Cardiac fibroblast (primary cell): ENCODE results near the gene MAP7D2.
A peak's percentile ranks its signal among the peaks of the same experiment; 100 is the strongest.

Source experiments
- DNase-seq, 2 donors: peaks; one replicate each; pipeline versions ENCODE4 v3.0.0 to v3.0.0-alpha.2; 2010; ENCODE audit warnings: low read depth in 2 of 2
- H3K4me3 ChIP-seq, 2 donors: replicated peaks in 1 of 2; 1 replicate in 1 of 2; 2 replicates in 1 of 2; pipeline ENCODE4 v1.5.1; 2011; ENCODE audit warnings: low read depth in 2 of 2, low read length in 2 of 2, mild to moderate bottlenecking in 2 of 2, moderate library complexity in 1 of 2
- TF ChIP-seq, protein P1 (sequence below): IDR thresholded peaks from one replicate; pipeline ENCODE4 v1.5.1; 2011; ENCODE audit warnings: low read depth, mild to moderate bottlenecking, low read length, inconsistent platforms

MAP7D2 gene

DNA sequence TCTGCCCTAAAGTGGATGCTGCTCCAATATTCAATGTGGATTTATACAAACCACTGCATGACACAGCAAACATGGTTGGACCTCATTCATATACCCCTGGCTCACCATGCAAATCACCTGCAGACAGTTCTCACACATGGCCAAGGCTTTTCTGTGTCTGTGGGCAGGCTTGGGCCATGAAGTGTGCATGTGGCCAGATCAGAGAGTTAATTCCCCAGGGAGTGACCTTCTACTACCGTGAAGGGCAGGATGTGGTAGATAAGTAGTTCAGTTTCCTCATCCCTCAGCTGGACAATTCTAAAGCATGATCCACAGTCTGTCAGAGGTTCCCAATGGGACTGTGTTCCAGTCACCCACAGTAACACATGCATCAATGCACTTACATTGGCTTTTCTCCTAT lies 101.3 kb downstream of the MAP7D2 start:
- DNase-seq, result no peak
- TF ChIP-seq, protein P1, sequence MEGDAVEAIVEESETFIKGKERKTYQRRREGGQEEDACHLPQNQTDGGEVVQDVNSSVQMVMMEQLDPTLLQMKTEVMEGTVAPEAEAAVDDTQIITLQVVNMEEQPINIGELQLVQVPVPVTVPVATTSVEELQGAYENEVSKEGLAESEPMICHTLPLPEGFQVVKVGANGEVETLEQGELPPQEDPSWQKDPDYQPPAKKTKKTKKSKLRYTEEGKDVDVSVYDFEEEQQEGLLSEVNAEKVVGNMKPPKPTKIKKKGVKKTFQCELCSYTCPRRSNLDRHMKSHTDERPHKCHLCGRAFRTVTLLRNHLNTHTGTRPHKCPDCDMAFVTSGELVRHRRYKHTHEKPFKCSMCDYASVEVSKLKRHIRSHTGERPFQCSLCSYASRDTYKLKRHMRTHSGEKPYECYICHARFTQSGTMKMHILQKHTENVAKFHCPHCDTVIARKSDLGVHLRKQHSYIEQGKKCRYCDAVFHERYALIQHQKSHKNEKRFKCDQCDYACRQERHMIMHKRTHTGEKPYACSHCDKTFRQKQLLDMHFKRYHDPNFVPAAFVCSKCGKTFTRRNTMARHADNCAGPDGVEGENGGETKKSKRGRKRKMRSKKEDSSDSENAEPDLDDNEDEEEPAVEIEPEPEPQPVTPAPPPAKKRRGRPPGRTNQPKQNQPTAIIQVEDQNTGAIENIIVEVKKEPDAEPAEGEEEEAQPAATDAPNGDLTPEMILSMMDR, result no peak
- no peak overlapping the region for H3K4me3 ChIP-seq

DNA sequence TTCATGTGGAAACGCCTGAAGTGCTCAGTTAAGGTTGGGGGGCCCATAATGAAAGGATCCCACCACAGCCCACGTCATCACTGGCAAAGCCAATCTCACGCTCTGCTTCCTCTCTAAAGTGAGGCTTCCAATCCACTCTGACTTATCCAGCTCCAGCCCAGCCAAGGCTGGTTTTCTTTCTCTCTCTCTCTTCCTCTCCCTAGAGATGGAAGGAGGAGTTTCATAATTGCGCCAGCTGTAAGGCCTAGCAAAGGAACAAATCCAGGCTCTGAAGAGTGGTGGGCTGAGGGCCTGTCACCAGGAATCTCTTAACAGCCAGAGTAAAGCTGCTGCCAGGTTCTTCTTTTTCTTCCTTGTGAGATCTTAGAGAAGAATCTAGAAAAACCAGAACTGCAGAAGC lies 105.1 kb downstream of the MAP7D2 start:
- no peak overlapping the region for H3K4me3 ChIP-seq
- TF ChIP-seq, protein P1, result no peak
- DNase-seq, result peak in 1 of 2 donors; percentile 29

DNA sequence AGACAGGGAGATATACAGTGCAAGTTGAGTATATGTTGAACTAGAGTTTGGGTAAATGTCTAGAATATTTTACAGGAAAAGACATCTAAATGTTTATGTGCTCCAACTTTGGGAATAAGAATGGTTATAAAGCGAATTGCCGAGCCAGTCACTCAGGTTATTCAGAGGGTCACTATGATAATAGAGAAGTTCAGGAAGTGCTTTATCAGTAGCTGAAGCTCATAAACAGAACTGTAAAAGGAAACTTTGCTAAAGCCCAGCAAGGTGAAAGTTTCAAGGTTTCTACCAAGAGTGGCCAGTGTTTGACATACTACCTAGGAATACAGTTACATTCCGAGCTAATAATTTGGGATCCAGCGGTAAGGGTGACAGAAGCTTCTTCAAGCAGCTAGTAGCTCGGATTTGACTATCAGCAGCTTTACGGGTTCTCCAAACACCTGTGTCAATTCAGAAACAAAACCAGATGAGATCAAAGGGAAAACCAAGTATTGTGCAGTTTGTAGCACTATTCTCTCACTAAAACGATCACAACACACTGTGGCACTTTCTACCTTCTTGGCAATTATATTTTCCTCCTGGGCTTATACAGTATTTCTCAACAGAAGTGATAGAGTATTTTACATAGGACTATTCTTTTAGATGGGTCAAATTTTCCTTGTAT lies 108.6 kb downstream of the MAP7D2 start:
- DNase-seq, result no peak
- H3K4me3 ChIP-seq, result no peak overlapping the region
- TF ChIP-seq, protein P1, result no peak

DNA sequence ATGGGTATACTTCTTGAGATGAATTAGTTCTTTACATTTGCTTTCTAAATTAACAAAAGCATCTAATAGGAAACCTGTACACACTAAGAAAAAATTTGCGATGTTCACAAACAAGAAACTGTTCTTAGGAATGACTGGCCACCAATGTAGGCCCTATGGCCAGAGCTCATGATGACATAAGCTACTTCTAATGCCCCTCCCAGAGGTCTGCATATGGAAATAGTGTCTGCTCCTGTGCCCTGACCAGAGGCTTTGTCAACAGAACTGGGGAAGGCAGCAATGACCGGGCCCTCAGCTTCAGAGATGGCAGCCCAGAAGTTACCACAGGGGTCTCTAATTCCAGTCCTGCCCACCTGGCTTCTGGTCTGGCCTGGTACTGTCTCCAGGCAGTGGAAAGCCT lies 110.8 kb downstream of the MAP7D2 start:
- no peak for DNase-seq
- H3K4me3 ChIP-seq, result no peak overlapping the region
- TF ChIP-seq, protein P1, result no peak

DNA sequence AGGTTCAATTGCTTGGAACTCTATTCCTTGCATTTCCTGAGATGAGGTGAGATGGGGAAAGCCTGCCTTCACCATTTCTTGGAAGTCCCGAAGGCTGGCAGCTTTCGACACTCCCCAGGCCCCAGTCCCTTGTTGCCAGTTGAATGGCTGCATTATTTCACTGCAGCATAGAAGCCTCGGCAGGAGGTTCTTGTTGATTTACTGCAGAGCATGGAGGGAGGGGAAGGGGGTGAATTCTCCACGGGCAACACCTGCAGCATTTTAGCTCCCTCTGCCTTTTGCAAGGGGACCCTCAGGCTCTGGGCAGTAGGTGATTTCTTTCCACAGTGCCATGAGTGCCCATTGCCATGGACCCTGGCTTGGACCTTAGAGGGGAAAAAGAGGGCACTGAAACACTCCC lies 115.1 kb downstream of the MAP7D2 start:
- TF ChIP-seq, protein P1, result no peak

DNA sequence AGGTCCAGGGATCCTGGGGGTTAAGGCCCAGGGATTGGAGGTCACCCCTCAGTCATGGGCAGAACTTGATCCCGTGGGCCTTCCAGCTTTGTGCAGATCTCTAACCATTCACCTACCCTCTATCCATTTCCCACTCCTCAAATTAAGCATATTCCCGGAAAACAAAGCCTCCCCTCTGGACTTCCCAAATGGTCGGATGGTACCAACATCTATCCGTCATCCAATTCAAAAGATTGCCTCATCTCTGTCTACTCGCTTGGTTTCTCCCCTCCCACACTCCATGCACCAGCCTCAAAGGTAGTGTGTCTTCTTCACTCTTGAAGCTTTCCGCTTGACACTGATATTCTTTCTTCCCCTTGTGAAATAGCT lies 125.4 kb downstream of the MAP7D2 start:
- peak overlapping the region; percentile 17 to 28 for H3K4me3 ChIP-seq
- DNase-seq, result no peak
- TF ChIP-seq, protein P1, result no peak

More for the DNA sequence above, 115.1 kb downstream of the MAP7D2 start:
- DNase-seq, result no peak
- H3K4me3 ChIP-seq, result no peak overlapping the region
